A549 (cell line): ENCODE measurements around the gene ADD2. TPM values are rescaled to one million over a fixed set of nuclear protein-coding genes. Genes with fewer than 3 reads are reported as not detected.

Experiments
- ATAC-seq, 2 experiments: fragments of 200-7000 bp in 1 of 2; fragments of >200 bp in 1 of 2; cut with Nextera tagmentation in 1 of 2; cut with Tn5 transposase in 1 of 2; 3 replicates each; pipeline versions ENCODE4 v1.8.0 to v1.9.1; 2018 to 2020; ENCODE audit warnings: mild to moderate bottlenecking in 1 of 2, moderate library complexity in 1 of 2
- CTCF ChIA-PET: fragments of 300-600 bp; sonication (Branson Sonifier 250); formaldehyde crosslinking; extraction: SDS; loops from one replicate; lab custom pipeline; 2021; ENCODE audit warnings: antibody characterized with exemption, inconsistent platforms; lab: Yijun Ruan, JAX
- POLR2A ChIA-PET: fragments of 350-600 bp; formaldehyde crosslinking; extraction: SDS; loops from one replicate; lab custom pipeline; 2021; ENCODE audit warnings: antibody characterized with exemption, inconsistent platforms; lab: Yijun Ruan, JAX
- DNase-seq, 2 experiments: peaks; one replicate each; pipeline versions ENCODE4 v3.0.0 to v3.0.0-alpha.2; 2011 to 2016; ENCODE audit warnings: low read depth in 1 of 2, low spot score in 1 of 2
- FAIRE-seq: peaks from 2 replicates; lab custom pipeline; 2011; peaks lifted over from hg19 to GRCh38; lab: Jason Lieb, UNC
- H3K27ac ChIP-seq, 2 experiments: fragments of >200 bp; sonication (Bioruptor Twin); formaldehyde crosslinking; 3 replicates each; pipeline ENCODE4 v1.5.1; 2016 to 2017
- H3K4me1 ChIP-seq: fragments of >200 bp; sonication (Bioruptor Twin); formaldehyde crosslinking; 3 replicates; pipeline ENCODE4 v1.6.1; 2016
- H3K4me2 ChIP-seq: fragments of >200 bp; sonication (Bioruptor Twin); formaldehyde crosslinking; 3 replicates; pipeline ENCODE4 v1.6.1; 2016
- H3K4me3 ChIP-seq: fragments of >200 bp; sonication (Bioruptor Twin); formaldehyde crosslinking; 3 replicates; pipeline ENCODE4 v1.5.1; 2016
- H3K9me3 ChIP-seq: fragments of >200 bp; sonication (Bioruptor Twin); formaldehyde crosslinking; 3 replicates; pipeline ENCODE4 v1.6.1; 2016
- CBX8 ChIP-seq: fragments of 200-600 bp; sonication (generic); IDR thresholded peaks from 2 replicates; pipeline ENCODE4 v1.6.1; 2016
- EHMT2 ChIP-seq: fragments of 200-600 bp; sonication (generic); IDR thresholded peaks from 2 replicates; pipeline ENCODE4 v1.6.1; 2016; ENCODE audit warnings: antibody characterized with exemption, low read depth, mild to moderate bottlenecking, moderate library complexity
- EP300 ChIP-seq, 2 experiments: fragments of >200 bp; sonication (Bioruptor Twin); formaldehyde crosslinking; IDR thresholded peaks; 2 replicates in 1 of 2; 3 replicates in 1 of 2; pipeline ENCODE4 v1.6.1; 2016 to 2017
- FOSB ChIP-seq: fragments of 250-450 bp; sonication (Bioruptor Pico); IDR thresholded peaks from 2 replicates; pipeline ENCODE4 v1.5.0; 2020; ENCODE audit warnings: mild to moderate bottlenecking, moderate library complexity
- GATA3 ChIP-seq: IDR thresholded peaks from 2 replicates; pipeline ENCODE4 v1.6.1; 2012; ENCODE audit warnings: borderline replicate concordance
- HES2 ChIP-seq: fragments of >200 bp; sonication (Bioruptor Twin); formaldehyde crosslinking; IDR thresholded peaks from 2 replicates; pipeline ENCODE4 v1.6.1; 2016
- HOXA7 ChIP-seq: fragments of 250-450 bp; sonication (Bioruptor Pico); IDR thresholded peaks from 2 replicates; pipeline ENCODE4 v1.5.0; 2020; ENCODE audit warnings: mild to moderate bottlenecking, moderate library complexity
- HOXB5 ChIP-seq: fragments of 250-450 bp; sonication (Bioruptor Pico); IDR thresholded peaks from 2 replicates; pipeline ENCODE4 v1.5.0; 2020; ENCODE audit warnings: mild to moderate bottlenecking, moderate library complexity
- JUN ChIP-seq, 2 experiments: fragments of >200 bp; sonication (Bioruptor Twin); formaldehyde crosslinking; IDR thresholded peaks; 2 replicates in 1 of 2; 3 replicates in 1 of 2; pipeline ENCODE4 v1.6.1; 2016 to 2017
- MAFK ChIP-seq: fragments of 450-650 bp; IDR thresholded peaks from 2 replicates; pipeline ENCODE4 v1.6.1; 2014; ENCODE audit not compliant: partially characterized antibody
- MYC ChIP-seq: IDR thresholded peaks from 2 replicates; pipeline ENCODE4 v1.6.1; 2012; ENCODE audit warnings: mild to moderate bottlenecking, inconsistent platforms, low read length, improper control_type of control experiment, borderline replicate concordance
- NR3C1 ChIP-seq: fragments of >200 bp; sonication (Bioruptor Twin); formaldehyde crosslinking; IDR thresholded peaks from 3 replicates; pipeline ENCODE4 v1.6.1; 2017
- POLR2A ChIP-seq: IDR thresholded peaks from 2 replicates; pipeline ENCODE4 v1.6.1; 2012; ENCODE audit warnings: mild to moderate bottlenecking, low read length
- RAD21 ChIP-seq, 2 experiments: fragments of >200 bp in 1 of 2; sonication (Bioruptor Twin) in 1 of 2; formaldehyde crosslinking in 1 of 2; IDR thresholded peaks in 1 of 2; conservative IDR thresholded peaks in 1 of 2; 2 replicates in 1 of 2; 3 replicates in 1 of 2; pipeline ENCODE4 v1.6.1; 2012 to 2018; ENCODE audit warnings: inconsistent platforms in 1 of 2
- RFX5 ChIP-seq: fragments of 450-650 bp; IDR thresholded peaks from 2 replicates; pipeline ENCODE4 v1.7.1; 2014; ENCODE audit warnings: antibody characterized with exemption, mild to moderate bottlenecking, moderate library complexity
- SREBF2 ChIP-seq: fragments of 450-650 bp; IDR thresholded peaks from 2 replicates; pipeline ENCODE4 v1.6.1; 2014; ENCODE audit warnings: mild to moderate bottlenecking, moderate library complexity
- TFCP2L1 ChIP-seq: fragments of 250-450 bp; sonication (Bioruptor Pico); IDR thresholded peaks from 2 replicates; pipeline ENCODE4 v1.5.0; 2021; ENCODE audit warnings: mild to moderate bottlenecking
- ZNF302 ChIP-seq: fragments of 250-450 bp; sonication (Bioruptor Pico); IDR thresholded peaks from 2 replicates; pipeline ENCODE4 v1.9.0; 2021; ENCODE audit warnings: inconsistent platforms, mild to moderate bottlenecking, moderate library complexity
- WGBS: methylation state at CpG from one replicate; pipeline ENCODE4 v1.1.6; 2017; ENCODE audit errors: missing lambda C conversion rate; 5-methylcytosine and 5-hydroxymethylcytosine counted together
- polyA plus RNA-seq, 4 experiments: library from polyadenylated mRNA; depleted of rRNA in 3 of 4; stranded (reverse); fragments of >200 nt; fragmentation: RNase III in 1 of 4; extraction: RNeasy Plus Mini Kit Qiagen cat#74134 plus additional on column Dnase treatment in 1 of 4; gene quantifications; 2 replicates in 3 of 4; 3 replicates in 1 of 4; pipeline ENCODE4 v1.2.3, GENCODE V29; 2011 to 2017
- TF ChIP-seq, protein P1 (sequence below): IDR thresholded peaks from 2 replicates; pipeline ENCODE4 v1.6.1; 2012
- TF ChIP-seq, protein P2 (sequence below): fragments of 200-600 bp; sonication (generic); IDR thresholded peaks from 2 replicates; pipeline ENCODE4 v1.6.1; 2016; ENCODE audit warnings: antibody characterized with exemption, mild to moderate bottlenecking, moderate library complexity

ADD2 gene
- polyA plus RNA-seq, 2 of the 4 experiments (the other 2 are of a cell fraction) = 18.0 to 25.5 TPM

DNA sequence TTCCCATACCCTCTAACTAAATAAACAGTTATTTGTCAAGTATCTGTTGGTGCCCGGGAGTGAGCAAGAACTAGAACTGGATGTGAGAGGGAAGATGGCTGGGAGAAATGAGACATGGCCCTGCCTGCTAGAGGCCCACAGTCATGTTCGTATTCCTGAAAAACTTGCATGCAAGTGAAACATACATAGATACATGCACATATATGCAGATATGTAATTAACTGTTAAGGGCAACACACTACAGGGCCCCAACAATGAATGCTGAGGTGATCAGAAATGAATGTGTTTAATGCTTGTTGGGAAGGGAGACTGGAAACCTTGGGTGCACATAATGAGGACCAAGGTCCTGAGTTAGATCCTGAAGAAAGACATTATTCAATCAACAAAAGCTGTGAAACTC, 49.8 kb downstream of the ADD2 start (continued):
- TF ChIP-seq HOXB5 (CRISPR knock-in tag) (no peak), NR3C1 (no peak), JUN (IDR thresholded peaks at IDR 0.05) (no peak)

DNA sequence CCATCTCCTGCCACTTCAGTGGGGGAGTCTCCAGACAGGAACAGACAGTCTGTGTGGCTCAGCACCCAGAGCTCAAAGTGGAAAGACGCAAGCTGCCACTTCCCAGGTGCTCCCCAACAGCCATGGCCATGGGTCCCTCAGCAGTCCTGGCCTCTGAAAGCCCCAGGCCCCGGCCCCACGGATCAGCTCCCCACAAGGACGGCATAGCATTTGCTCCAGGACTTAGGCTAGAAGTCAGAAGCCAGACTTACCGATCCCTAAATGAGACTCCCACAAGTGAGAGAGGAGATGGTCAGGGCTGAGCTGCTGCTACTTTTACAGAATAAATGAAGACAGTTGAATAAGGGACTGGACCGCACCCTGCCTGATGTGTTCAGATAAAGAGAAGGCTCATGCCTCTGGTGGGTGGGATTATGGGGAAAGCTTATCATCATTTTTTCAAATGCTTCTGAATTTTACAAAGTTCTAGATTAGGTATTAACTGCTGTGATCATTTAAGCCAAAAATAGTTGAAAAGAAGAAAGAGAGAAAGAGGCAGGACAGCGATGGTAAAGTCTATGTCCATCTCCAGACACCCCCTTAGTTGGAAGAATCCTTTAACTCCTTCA, 50.5 kb downstream of the ADD2 start:
- ChIA-PET CTCF (interaction anchor here (1.3 to 1.7 kb wide), 3 partner anchors 9 to 414 kb away, joined by 3 to 4 read pairs (median 4); no protein-coding TSS in a partner anchor), POLR2A (no interaction called here)
- no peak for DNase-seq
- H3K27ac ChIP-seq = no peak overlapping the region
- no peaks in the 10 kb centered on the region for H3K4me1 ChIP-seq
- no peak for ATAC-seq
- no peak overlapping the region for H3K4me2 ChIP-seq
- no peak overlapping the region for H3K4me3 ChIP-seq
- TF ChIP-seq SREBF2 = no peak
- TF ChIP-seq POLR2A = no peak
- TF ChIP-seq RFX5 = no peak
- no peak for TF ChIP-seq RAD21 (conservative IDR thresholded peaks at IDR 0.05 in 1 of 2, IDR thresholded peaks at IDR 0.05 in 1 of 2)
- TF ChIP-seq HOXA7 = no peak
- TF ChIP-seq CBX8 = no peak
- no peak for TF ChIP-seq MAFK
- TF ChIP-seq, protein P1, sequence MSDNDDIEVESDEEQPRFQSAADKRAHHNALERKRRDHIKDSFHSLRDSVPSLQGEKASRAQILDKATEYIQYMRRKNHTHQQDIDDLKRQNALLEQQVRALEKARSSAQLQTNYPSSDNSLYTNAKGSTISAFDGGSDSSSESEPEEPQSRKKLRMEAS = no peak
- no peak for TF ChIP-seq HES2
- TF ChIP-seq HOXB5 (CRISPR knock-in tag) = no peak
- no peak for TF ChIP-seq ZNF302
- no peak for FAIRE-seq
- 93% methylated on average over 7 of the region's 7 CpGs for WGBS
- H3K9me3 ChIP-seq = no peaks in the 10 kb centered on the region

DNA sequence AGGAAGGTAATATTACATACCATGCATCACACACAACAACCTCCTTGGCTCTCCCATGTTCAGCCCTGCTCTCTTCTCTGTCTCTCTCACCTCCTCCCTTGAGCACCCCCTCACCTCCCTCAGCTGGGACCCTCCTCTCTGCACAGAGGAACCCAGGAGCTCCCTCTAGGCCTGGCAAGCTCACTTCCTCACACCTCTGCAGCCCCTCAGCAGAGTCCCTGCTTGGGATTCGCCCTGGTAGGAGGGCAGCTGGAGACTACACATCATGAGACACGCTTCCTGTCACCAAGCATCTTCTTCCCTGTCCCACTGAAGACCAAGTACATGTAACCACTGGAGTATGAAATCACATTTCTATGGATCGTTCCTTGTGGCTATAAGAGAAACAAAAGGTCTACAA, 51.0 kb downstream of the ADD2 start:
- ATAC-seq = no peak
- ChIA-PET CTCF (interaction anchor here (1.3 to 1.7 kb wide), 3 partner anchors 10 to 414 kb away, joined by 3 to 4 read pairs (median 4); no protein-coding TSS in a partner anchor), POLR2A (no interaction called here)
- H3K4me3 ChIP-seq = no peak overlapping the region
- H3K4me2 ChIP-seq = no peak overlapping the region
- no peak overlapping the region for H3K27ac ChIP-seq
- 84% methylated on average over 3 of the region's 3 CpGs for WGBS
- no peak for FAIRE-seq
- TF ChIP-seq MYC (no peak), POLR2A (no peak), EHMT2 (no peak), FOSB (CRISPR knock-in tag) (no peak), GATA3 (no peak), EP300 (IDR thresholded peaks at IDR 0.05) (no peak)
- H3K9me3 ChIP-seq = no peaks in the 10 kb centered on the region
- no peaks in the 10 kb centered on the region for H3K4me1 ChIP-seq
- no peak for DNase-seq

DNA sequence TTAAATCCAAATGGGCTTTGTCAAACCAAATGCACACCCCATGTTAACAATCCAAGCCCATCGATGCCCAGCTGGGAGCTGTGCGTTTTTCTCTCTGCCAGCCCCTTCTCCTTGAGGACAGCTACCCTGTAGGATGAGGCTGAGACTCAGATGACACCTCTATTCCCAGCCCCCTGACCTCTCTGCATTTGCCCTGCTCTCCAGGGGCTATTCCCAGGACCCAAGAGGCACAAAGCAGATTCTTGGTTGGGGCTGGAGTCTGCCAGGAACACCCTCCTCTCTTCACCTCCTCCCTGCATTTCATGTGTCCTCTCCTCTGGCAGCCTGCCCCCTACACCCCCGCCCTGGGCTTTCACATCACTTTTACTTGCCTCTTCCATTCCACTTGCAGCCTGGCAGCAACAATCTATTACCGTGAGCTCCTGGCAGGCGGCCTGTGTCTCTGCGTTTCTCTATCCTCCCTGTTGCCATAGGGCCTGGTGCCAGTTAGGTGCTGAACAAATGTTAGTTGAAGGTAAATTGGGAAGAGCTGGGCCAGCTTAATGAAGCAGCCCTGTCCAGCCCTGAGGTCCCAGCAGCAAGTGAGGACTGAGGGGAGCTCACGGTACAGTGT, 51.8 kb downstream of the ADD2 start:
- TF ChIP-seq TFCP2L1 (CRISPR knock-in tag) (no peak), FOSB (CRISPR knock-in tag) (no peak), CBX8 (no peak), HES2 (no peak)
- TF ChIP-seq, protein P2, sequence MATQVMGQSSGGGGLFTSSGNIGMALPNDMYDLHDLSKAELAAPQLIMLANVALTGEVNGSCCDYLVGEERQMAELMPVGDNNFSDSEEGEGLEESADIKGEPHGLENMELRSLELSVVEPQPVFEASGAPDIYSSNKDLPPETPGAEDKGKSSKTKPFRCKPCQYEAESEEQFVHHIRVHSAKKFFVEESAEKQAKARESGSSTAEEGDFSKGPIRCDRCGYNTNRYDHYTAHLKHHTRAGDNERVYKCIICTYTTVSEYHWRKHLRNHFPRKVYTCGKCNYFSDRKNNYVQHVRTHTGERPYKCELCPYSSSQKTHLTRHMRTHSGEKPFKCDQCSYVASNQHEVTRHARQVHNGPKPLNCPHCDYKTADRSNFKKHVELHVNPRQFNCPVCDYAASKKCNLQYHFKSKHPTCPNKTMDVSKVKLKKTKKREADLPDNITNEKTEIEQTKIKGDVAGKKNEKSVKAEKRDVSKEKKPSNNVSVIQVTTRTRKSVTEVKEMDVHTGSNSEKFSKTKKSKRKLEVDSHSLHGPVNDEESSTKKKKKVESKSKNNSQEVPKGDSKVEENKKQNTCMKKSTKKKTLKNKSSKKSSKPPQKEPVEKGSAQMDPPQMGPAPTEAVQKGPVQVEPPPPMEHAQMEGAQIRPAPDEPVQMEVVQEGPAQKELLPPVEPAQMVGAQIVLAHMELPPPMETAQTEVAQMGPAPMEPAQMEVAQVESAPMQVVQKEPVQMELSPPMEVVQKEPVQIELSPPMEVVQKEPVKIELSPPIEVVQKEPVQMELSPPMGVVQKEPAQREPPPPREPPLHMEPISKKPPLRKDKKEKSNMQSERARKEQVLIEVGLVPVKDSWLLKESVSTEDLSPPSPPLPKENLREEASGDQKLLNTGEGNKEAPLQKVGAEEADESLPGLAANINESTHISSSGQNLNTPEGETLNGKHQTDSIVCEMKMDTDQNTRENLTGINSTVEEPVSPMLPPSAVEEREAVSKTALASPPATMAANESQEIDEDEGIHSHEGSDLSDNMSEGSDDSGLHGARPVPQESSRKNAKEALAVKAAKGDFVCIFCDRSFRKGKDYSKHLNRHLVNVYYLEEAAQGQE = no peak
- no peaks in the 10 kb centered on the region for H3K4me1 ChIP-seq
- H3K4me2 ChIP-seq = no peak overlapping the region
- ChIA-PET POLR2A (no interaction called here), CTCF (interaction anchor here (1.4 to 1.7 kb wide), 2 partner anchors 10 to 29 kb away, joined by 3 to 4 read pairs; no protein-coding TSS in a partner anchor)
- H3K27ac ChIP-seq = no peak overlapping the region
- FAIRE-seq (no peak), ATAC-seq (no peak), DNase-seq (no peak)
- H3K9me3 ChIP-seq = no peaks in the 10 kb centered on the region
- WGBS = 87% methylated on average over 7 of the region's 7 CpGs
- no peak overlapping the region for H3K4me3 ChIP-seq
